ENCODE measurements around the gene RASAL2.

- TF ChIP-seq EZH2 (IDR thresholded peaks at IDR 0.05; ENCODE audit: borderline replicate concordance, insufficient read depth, low read depth, low read length, poor library complexity, severe bottlenecking) (no peak), CTCF (IDR thresholded peaks at IDR 0.05) (no peak)
These were observed 48.9 kb downstream of the RASAL2 start for GRCh38 chr1:178142806-178143205.
